CD14-positive monocyte (primary cell): Measurements from ENCODE around the gene LARP1. TPM values are rescaled to one million over a fixed set of nuclear protein-coding genes. Genes with fewer than 3 reads are reported as not detected.

ENCODE experiments used
- DNase-seq, 3 donors: peaks; one replicate each; pipeline ENCODE4 v3.0.0-alpha.2; 2011 to 2022
- H2AFZ ChIP-seq: 2 replicates; pipeline ENCODE4 v1.6.0; 2012; ENCODE audit warnings: mild to moderate bottlenecking, low read depth, low read length, inconsistent platforms; ENCODE audit not compliant: insufficient read depth, poor library complexity, severe bottlenecking
- H3K27ac ChIP-seq, 2 donors: 1 replicate in 1 of 2; 2 replicates in 1 of 2; pipeline ENCODE4 v1.5.1; 2012 to 2013; ENCODE audit warnings: low read length in 2 of 2, control low read depth in 1 of 2, inconsistent platforms in 1 of 2, low read depth in 1 of 2, mild to moderate bottlenecking in 1 of 2
- H3K27me3 ChIP-seq, 2 donors: one replicate each; pipeline versions ENCODE4 v1.6.0 to v1.6.1; 2011 to 2013; ENCODE audit warnings: low read length in 2 of 2; ENCODE audit not compliant: control insufficient read depth in 2 of 2, insufficient read depth in 2 of 2
- H3K36me3 ChIP-seq, 2 donors: replicated peaks in 1 of 2; 1 replicate in 1 of 2; 2 replicates in 1 of 2; pipeline versions ENCODE4 v1.5.1 to v1.6.1; 2012 to 2013; ENCODE audit warnings: low read length in 2 of 2, control low read depth in 1 of 2, inconsistent platforms in 1 of 2, mild to moderate bottlenecking in 1 of 2; ENCODE audit not compliant: insufficient read depth in 2 of 2, control insufficient read depth in 1 of 2
- H3K4me1 ChIP-seq, 2 donors: 1 replicate in 1 of 2; 2 replicates in 1 of 2; pipeline versions ENCODE4 v1.5.1 to v1.6.1; 2012 to 2013; ENCODE audit warnings: low read length in 2 of 2, control low read depth in 1 of 2, inconsistent platforms in 1 of 2, mild to moderate bottlenecking in 1 of 2, moderate library complexity in 1 of 2; ENCODE audit not compliant: insufficient read depth in 2 of 2, control insufficient read depth in 1 of 2
- H3K4me2 ChIP-seq: replicated peaks from 2 replicates; pipeline ENCODE3; 2012; ENCODE audit warnings: low read length, moderate library complexity, mild to moderate bottlenecking; ENCODE audit not compliant: poor library complexity, severe bottlenecking; ENCODE audit errors: extremely low read depth
- H3K4me3 ChIP-seq, 3 experiments: fragments of 200-600 bp in 1 of 3; sonication (generic) in 1 of 3; replicated peaks in 1 of 3; 1 replicate in 2 of 3; 2 replicates in 1 of 3; pipeline ENCODE4 v1.5.1; 2011 to 2013; ENCODE audit warnings: low read length in 3 of 3, mild to moderate bottlenecking in 3 of 3, control low read depth in 2 of 3, low read depth in 2 of 3, inconsistent platforms in 1 of 3, moderate library complexity in 1 of 3
- H3K79me2 ChIP-seq: 2 replicates; pipeline ENCODE4 v1.6.0; 2012; ENCODE audit warnings: mild to moderate bottlenecking, control low read depth, inconsistent platforms, low read length, moderate library complexity; ENCODE audit not compliant: insufficient read depth
- H3K9ac ChIP-seq: 2 replicates; pipeline ENCODE4 v1.6.0; 2017; ENCODE audit warnings: low read length, mild to moderate bottlenecking; ENCODE audit not compliant: insufficient read depth, poor library complexity, severe bottlenecking
- H3K9me3 ChIP-seq, 2 donors: replicated peaks in 1 of 2; 1 replicate in 1 of 2; 2 replicates in 1 of 2; pipeline versions ENCODE4 v1.5.1 to v1.6.1; 2012 to 2013; ENCODE audit warnings: low read length in 2 of 2, control low read depth in 1 of 2; ENCODE audit not compliant: control insufficient read depth in 1 of 2, insufficient read depth in 1 of 2
- H4K20me1 ChIP-seq: 2 replicates; pipeline ENCODE4 v1.6.0; 2012; ENCODE audit warnings: mild to moderate bottlenecking, low read length, control low read depth, moderate library complexity; ENCODE audit not compliant: insufficient read depth
- H3K27ac Mint-ChIP-seq, 7 donors: one replicate each; pipeline ENCODE4 v1.8.0; 2020; ENCODE audit warnings: mild to moderate bottlenecking in 7 of 7, mixed read lengths in 7 of 7, moderate library complexity in 6 of 7, inconsistent platforms in 2 of 7
- H3K27me3 Mint-ChIP-seq, 3 donors: one replicate each; pipeline ENCODE4 v1.8.0; 2021 to 2022; ENCODE audit warnings: low read depth in 3 of 3, mild to moderate bottlenecking in 3 of 3, mixed read lengths in 3 of 3, moderate library complexity in 3 of 3, inconsistent platforms in 1 of 3
- H3K36me3 Mint-ChIP-seq, 2 donors: one replicate each; pipeline ENCODE4 v1.8.0; 2020; ENCODE audit warnings: mixed read lengths in 2 of 2, inconsistent platforms in 1 of 2, mild to moderate bottlenecking in 1 of 2
- H3K4me1 Mint-ChIP-seq: one replicate; pipeline ENCODE4 v1.8.0; 2020; ENCODE audit warnings: mild to moderate bottlenecking, mixed read lengths
- H3K4me3 Mint-ChIP-seq, 2 donors: one replicate each; pipeline ENCODE4 v1.8.0; 2020; ENCODE audit warnings: mild to moderate bottlenecking in 2 of 2, mixed read lengths in 2 of 2, moderate library complexity in 1 of 2
- H3K9me3 Mint-ChIP-seq, 7 donors: one replicate each; pipeline ENCODE4 v1.8.0; 2020 to 2022; ENCODE audit warnings: mixed read lengths in 7 of 7, mild to moderate bottlenecking in 6 of 7, moderate library complexity in 6 of 7, inconsistent platforms in 2 of 7
- CTCF ChIP-seq: fragments of 200-600 bp; IDR thresholded peaks from one replicate; pipeline ENCODE4 v1.8.0; 2022; ENCODE audit warnings: antibody characterized with exemption, mild to moderate bottlenecking
- WGBS: methylation state at CpG from one replicate; pipeline ENCODE4 v1.1.5; 2013; ENCODE audit warnings: missing lambda C conversion rate; ENCODE audit not compliant: insufficient coverage; 5-methylcytosine and 5-hydroxymethylcytosine counted together
- intact Hi-C, 2 donors: fragments of 100-400 bp; cut with micrococcal nuclease; formaldehyde crosslinking; loops; one replicate each; pipeline versions ENCODE4 v1.15.0 to v1.15.1; 2023
- polyA plus RNA-seq, 3 donors: library from polyadenylated mRNA; depleted of rRNA in 1 of 3; unstranded in 2 of 3; stranded (reverse) in 1 of 3; fragments of 300-500 nt in 2 of 3; fragments of >200 nt in 1 of 3; fragmentation: Illumina TruSeq in 2 of 3; gene quantifications; 1 replicate in 2 of 3; 2 replicates in 1 of 3; pipeline ENCODE4 v1.2.3, GENCODE V29; 2012 to 2021

The LARP1 gene
- polyA plus RNA-seq, 3 donors, result 4.7 to 55.0 (median 5.8) TPM

- Histone ChIP-seq H3K9ac (no peak overlapping the region), H3K27ac (peak overlapping the region in 1 of 2 donors; percentile 2), H3K4me3 (no peak overlapping the region), H3K4me2 (no peak overlapping the region), H3K9me3 (no peaks in the 10 kb centered on the region), H3K79me2 (no peaks in the 10 kb centered on the region), H3K36me3 (peaks cover 82 to 95% of the 10 kb centered on the region in 2 donors), H3K27me3 (no peaks in the 10 kb centered on the region), H2AFZ (no peak overlapping the region), H3K4me1 (no peaks in the 10 kb centered on the region), H4K20me1 (peaks cover 5% of the 10 kb centered on the region)
- Mint-ChIP-seq H3K27me3 (no peaks in the 10 kb centered on the region), H3K36me3 (peaks cover 81 to 92% of the 10 kb centered on the region in 2 donors), H3K9me3 (no peaks in the 10 kb centered on the region), H3K4me3 (no peak overlapping the region), H3K4me1 (no peaks in the 10 kb centered on the region), H3K27ac (peak overlapping the region in 3 of 7 donors; percentile 53 to 71 (median 60))
- intact Hi-C loops, result no loop called here
- DNase-seq, result no peak
- TF ChIP-seq CTCF, result no peak
Measured at GRCh38 chr5:154800582-154800981, 45.4 kb downstream of the LARP1 start.

DNA sequence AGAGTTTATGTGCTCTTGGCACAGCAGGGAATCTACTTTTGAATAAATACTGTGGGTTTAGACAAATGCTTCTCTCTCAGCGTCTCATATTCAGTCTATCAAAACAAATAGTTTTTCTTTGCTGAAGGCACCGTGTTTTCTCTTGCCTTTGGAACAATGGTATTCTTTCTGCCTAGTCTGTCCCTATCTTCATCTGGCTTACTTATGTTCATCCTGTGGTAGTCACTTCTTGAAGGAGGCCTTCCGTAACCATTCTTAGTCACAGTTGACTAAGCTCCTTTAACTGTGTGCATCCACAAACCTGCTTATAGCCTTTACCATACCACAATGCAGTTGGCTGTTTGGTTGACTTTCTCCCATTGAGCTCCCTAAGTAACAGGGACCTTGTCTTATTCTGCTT lies 45.9 kb downstream of the LARP1 start:
- no peaks in the 10 kb centered on the region for H3K27me3 Mint-ChIP-seq
- intact Hi-C loops, result no loop called here
- Histone ChIP-seq H3K9me3 (no peaks in the 10 kb centered on the region), H3K79me2 (no peaks in the 10 kb centered on the region), H3K36me3 (peaks cover 87 to 100% of the 10 kb centered on the region in 2 donors), H3K4me3 (no peak overlapping the region), H4K20me1 (peaks cover 5% of the 10 kb centered on the region), H3K27me3 (no peaks in the 10 kb centered on the region), H3K9ac (no peak overlapping the region), H2AFZ (no peak overlapping the region), H3K27ac (peak overlapping the region in 1 of 2 donors; percentile 2), H3K4me2 (no peak overlapping the region), H3K4me1 (no peaks in the 10 kb centered on the region)
- no peak overlapping the region for H3K27ac Mint-ChIP-seq
- no peak overlapping the region for H3K4me3 Mint-ChIP-seq
- H3K36me3 Mint-ChIP-seq, result peaks cover 86 to 97% of the 10 kb centered on the region in 2 donors
- no peak for DNase-seq
- TF ChIP-seq CTCF, result no peak
- H3K9me3 Mint-ChIP-seq, result no peaks in the 10 kb centered on the region
- WGBS, result 100% methylated on average over 2 of the region's 3 CpGs
- no peaks in the 10 kb centered on the region for H3K4me1 Mint-ChIP-seq
